ENCODE data around the gene LRP2.
"Not testable (repeated sequence)": the region's sequence is repeated elsewhere in the genome, so short reads cannot be mapped to it uniquely, and the experiment has no call there.

LRP2 gene

DNA sequence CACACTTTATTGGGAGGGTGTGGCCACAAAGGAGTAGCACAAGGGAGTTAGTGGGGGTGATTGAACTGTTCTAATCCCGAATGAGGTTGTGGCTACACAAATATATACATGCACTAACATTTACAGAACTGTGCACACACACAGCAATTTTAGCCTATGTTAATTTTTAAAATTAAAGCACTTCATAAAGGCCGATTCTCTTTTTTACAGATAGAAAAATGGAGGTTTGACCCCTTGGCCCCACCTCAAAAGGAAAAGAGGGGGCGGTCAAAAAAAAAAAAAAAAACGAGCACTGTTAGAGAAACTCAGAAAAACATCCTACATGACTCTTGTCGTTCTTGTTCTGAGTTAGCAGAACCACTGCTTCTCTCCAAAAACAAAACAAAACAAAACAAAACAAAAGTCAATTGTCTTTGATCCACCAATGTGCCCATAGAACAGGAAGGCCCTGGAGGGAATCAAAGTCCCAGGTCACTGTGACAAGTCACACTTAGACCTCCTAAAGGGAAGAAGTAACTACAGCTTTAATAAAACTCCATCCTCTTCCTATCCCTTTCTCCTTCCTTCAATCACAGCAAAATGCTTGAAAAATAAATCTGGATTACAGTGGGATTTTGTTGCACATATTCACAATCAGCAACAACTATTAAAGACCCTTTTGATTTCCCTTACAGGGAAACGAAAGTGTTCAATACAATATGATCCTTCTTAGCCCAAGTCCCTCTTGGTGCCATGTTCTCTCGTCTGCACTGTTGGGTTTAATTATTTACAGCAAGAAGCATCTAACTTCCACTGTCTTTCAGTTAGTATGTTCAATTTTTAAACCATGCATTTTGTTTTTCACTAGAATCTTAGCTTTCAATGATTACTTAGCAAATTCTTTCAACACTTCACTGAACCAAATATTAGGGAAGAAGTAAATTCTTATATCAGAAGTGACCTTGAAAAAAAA lies 16.6 kb downstream of the LRP2 start:
- no peak for DNase-seq

DNA sequence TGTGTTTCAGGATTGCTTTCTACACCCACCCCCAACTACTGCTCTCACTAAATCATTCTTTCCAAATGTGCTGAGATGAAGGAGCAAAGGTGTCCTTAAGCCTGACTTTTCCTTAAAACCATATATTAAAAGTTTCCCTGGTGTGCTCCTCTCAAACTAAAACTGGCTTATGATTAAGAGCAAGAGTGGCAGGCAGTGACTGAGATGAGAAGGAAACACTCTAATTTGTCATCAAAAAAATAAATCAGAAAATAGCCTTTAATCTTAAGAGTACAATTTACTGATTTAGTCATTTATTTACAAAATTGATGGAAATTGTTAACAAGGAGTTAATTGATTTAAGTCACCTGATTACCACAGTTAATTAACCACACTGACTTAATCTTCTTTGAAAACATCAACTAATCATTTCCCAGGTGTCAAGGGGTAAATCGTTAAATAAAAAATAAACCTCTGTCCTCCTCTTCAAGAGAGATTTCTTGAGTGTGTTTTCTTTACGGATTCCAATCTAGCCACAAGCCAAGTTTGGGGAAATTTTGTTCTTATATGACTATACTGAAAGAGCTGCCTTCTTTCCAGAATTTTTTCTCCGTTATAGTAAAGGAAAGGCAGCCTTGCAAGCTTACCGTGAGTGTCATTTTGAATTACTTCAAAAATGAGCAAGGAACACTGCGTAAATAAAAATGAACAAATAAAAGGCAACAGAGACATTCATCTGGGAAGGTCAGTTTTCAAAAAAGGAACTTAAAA lies 17.4 kb downstream of the LRP2 start:
- no peak for DNase-seq

DNA sequence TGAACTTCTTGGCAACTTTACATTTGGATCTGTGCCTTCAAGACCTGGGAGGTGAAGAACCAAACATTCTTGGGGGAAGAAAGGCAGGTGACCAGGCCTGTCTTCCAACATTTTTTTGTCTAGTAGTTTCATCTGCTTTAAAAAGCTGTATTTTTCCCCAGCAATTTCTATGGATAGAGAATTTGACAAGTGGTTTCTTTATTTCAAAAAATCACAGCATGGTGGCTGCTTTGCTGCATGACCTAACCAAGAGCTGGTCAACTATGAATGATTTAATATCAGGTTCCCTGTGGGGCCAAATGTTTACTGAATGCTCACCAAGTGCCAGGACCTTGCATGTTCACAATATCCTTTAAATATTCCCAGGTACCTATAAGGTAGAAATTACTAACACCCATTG lies 19.1 kb downstream of the LRP2 start:
- no peak for DNase-seq

DNA sequence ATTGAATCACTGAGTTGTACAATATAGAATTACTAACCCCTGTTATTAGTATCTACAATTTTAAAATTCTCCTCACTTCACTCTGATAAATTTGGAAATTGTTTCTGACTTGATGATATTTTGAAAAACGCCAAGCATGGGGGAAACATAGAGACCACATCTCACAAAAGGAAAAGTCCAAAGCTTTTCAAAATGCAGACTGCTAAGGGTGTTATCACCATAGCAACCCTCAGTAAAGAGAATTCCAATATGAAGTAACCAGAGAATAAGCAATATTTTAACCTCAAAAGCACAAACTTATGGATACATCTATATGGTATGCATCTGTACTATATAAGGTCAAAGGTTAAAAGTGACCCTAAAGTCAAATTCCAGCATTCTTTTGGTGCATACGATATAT lies 22.7 kb downstream of the LRP2 start:
- no peak for DNase-seq

DNA sequence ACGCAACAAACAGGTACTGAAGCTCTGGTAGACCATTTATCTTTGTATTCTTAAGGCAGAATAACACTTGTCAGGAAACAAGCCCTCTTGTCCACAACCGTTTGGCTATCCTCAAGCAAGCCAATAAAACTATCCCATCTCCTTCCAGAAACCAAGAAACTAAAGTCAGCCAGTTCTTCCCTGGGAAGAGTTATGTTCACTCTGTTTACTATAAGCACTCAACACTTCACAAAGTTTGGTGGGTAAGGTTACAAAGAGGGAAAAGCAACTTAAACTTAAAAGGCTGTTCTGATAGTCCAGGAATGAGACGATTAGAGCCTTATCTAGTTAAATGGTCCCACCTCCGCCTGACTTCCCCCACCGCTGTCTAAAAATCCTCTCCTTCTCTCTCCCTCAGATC lies 25.6 kb downstream of the LRP2 start:
- no peak for DNase-seq

DNA sequence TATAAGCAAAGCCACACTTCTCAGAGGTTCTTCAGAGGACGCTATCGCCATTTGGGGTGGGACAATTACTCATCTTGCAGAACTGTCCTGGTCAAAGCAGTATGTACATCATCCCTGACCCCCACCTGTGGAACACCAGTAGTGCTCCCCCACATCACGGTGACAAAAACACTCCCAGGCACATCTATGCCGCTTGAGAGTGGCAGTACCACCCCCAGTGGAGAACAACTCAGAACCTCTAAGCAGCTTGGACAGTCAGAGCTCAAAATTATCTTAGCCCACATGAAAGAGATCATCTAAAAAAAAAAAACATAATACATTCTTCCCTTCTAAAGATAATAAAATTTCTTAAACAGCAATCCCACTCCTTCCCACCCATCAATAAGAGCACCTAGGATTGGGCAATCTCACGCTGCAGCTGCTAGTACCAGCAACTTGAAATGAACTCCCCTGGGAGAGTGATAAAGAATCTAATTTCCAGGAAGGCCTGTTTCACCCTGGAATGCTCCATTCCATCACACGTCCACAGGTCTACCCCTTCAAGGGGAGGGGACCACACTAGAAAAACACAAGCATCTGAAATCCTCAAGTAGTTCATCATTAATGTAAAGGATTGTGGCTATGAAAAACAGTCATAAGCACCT lies 31.7 kb downstream of the LRP2 start:
- no peak for DNase-seq

DNA sequence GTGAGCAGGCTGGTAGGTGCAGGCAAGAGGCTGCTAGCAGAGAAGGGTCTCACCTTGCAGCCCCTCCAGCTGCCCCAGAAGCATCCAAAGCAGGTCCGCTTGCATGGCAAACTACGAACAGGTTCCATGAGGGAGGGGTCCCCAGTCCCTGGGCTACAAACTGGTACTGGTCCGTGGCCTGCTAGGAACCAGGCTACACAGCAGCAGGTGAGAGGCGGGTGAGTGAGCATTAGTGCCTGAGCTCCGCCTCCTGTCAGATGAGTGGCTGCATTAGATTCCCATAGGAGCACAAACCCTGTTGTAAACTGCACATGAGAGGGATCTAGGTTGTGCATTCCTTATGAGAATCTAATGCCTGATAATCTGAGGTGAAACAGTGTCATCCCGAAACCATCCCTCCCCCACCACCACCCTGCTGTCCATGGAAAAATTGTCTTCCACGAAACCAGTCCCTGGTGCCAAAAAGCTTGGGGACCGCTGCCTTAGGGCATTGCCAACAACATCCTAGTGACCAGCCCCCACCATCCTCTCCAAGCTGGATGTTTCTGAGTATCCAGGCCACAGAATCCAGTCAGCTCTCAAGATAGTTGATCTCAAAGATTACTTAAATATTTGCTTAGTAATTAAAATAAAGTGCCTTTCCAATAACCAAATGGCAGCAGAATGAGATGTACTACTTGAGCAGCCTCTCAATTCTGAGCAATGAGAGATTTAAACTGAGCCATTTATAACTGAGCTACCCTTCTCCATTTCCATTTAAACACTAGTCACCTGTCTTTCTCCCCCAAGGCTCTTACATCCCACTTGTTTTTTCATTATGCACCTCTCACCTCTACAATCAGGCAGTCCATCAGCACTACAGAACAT lies 32.4 kb downstream of the LRP2 start:
- DNase-seq: peak; percentile 17

DNA sequence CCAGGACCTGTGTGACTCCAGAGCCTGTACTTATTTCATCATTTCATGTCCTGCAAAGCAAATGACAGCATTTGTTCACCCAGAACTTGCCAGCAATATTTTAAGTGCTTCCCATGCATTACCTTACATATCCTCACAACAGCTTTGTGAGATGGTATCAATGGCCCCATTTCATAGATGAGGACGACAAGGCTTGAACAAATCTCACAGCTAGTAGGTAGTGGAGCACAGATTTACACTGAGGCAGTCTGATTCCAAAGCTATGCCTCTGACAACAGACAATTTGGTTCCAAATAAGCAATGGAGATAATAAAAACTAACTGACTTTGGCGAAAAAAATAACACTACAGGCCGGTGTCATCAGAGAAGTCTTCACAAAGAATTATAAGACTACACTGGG lies 33.5 kb downstream of the LRP2 start:
- DNase-seq: no peak

DNA sequence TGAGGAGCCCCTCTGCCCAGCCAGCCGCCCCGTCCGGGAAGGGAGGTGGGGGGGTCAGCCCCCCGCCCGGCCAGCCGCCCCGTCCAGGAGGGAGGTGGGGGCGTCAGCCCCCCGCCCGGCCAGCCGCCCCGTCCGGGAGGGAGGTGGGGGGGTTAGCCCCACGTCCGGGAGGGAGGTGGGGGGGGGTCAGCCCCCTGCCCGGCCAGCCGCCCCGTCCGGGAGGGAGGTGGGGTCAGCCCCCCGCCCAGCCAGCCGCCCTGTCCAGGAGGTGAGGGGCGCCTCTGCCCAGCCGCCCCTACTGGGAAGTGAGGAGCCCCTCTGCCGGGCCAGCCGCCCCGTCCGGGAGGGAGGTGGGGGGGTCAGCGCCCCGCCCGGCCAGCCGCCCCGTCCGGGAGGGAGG lies 34.5 kb downstream of the LRP2 start:
- not testable (repeated sequence) for DNase-seq

DNA sequence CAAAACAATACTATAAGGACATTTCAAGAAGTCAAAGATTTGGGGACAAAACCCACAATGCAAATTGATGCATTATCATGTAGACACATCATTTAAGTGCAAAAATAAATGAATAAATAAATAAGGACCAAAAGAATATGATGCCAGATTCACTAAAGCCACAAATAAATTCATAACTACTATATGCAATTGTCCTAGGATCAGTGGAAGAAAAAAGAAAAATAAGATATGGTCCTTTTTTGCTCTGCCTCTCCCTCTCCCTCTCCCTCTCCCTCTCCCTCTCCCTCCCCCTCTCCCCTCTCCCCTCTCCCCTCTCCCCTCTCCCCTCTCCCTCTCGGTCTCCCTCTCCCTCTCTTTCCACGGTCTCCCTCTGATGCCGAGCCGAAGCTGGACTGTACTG lies 36.4 kb downstream of the LRP2 start:
- not testable (repeated sequence) for DNase-seq

DNA sequence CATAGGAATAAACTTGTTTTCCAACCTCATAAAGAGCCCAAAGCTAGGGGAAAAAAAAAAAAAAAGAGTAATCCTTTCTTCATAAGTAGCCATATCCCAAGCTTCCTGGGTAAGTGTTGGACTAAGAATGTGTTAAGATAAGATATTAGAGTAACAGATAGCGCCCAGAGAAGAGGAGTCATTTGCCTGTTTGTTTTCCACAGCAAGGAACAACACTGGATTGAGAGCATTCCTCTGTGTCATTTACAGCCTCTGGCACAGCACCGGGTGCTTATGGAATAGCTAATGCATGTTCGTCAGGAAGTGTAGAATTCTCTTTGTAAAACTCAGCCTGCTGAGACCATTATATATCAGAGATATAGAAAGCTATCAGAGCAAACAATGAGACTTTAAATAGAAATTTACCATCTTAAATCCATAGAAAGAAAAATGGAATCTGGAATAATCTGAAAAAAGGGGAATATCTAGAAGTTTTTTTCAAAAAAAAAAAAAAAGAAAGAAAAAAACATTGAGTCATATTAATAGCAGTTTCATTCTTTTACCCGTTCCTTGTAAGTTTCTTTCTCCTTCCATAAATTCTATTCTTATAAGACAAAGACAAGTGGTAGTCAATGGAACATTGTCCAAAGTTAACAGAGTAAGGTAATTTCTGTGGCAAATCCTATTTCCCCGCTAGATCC lies 37.6 kb downstream of the LRP2 start:
- no peak for DNase-seq

DNA sequence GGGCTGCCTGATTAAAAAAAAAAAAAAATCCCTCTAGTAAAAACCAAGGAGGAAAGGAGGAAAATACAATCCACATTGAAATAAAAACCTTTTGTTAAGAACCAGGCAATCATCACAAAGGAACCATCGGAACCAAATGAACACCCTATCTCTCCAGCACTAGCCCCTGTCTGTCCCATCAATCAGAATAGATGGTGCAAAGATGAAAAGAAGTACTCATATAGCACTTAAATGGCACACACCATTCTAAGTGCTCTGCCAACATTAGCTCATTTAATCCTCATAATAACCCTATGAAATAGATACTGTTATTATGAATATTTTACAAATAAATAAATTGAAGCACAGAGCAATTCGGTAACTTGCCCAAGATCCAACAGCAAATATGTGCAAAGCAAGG lies 38.5 kb downstream of the LRP2 start:
- no peak for DNase-seq

DNA sequence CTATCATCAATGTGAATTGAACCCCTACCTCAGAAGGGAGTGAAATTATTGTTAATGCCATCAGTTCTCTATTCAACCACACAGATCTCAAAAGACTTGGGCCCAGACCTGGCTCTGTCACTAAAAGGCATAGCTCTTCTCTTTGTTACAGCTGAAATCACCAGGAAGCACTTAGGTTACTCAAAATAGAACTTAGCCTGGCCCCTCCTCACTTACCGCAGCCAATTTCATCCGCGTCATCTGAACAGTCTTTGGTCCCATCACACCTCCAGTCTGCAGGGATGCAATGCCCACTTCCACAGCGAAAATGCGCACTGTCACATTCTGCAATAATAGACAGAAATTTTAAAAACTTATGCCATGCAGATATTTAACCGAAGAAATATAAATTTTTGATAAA lies 41.8 kb downstream of the LRP2 start:
- DNase-seq: no peak

DNA sequence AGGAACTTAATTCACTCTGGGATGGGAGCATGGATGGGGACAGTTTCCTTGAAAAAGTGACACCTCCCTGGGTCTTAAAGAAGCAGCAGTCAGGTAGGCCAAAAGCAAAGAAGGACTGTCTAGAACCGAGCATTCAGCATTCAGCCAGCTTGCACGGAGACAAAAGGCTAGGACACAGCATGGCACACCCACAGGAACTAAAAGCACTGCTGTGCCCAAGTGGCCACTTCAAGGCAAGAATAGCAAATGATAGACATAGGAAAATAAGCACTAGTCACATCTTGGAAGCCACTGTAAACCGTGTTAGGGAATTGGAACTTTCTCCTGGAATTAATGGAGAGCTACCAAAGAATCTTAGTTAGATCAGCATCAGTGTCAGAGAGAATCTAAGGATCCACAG lies 47.0 kb downstream of the LRP2 start:
- no peak for DNase-seq

DNA sequence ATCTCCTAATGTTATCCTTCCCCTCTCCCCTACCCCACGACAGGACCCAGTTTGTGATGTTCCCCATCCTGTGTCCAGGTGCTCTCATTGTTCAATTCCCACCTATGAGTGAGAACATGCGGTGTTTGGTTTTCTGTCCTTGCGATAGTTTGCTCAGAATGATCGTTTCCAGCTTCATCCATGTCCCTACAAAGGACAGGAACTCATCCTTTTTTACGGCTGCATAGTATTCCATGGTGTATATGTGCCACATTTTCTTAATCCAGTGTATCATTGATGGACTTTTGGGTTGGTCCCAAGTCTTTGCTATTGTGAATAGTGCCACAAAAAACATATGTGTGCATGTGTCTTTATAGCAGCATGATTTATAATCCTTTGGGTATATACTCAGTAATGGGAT lies 54.0 kb downstream of the LRP2 start:
- not testable (repeated sequence) for DNase-seq

DNA sequence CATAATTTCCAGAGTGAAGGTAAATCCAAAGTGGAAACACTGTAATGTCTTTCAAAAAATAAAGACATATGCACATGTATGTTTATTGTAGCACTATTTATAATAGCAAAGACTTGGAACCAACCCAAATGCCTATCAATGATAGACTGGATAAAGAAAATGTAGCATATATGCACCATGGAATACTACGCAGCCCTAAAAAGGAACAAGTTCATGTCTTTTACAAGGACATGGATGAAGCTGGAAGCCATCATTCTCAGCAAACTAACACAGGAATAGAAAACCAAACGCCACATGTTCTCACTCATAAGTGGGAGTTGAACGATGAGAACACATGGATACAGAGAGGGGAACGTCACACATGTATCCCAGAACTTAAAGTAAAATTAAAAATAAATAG lies 57.6 kb downstream of the LRP2 start:
- not testable (repeated sequence) for DNase-seq

DNA sequence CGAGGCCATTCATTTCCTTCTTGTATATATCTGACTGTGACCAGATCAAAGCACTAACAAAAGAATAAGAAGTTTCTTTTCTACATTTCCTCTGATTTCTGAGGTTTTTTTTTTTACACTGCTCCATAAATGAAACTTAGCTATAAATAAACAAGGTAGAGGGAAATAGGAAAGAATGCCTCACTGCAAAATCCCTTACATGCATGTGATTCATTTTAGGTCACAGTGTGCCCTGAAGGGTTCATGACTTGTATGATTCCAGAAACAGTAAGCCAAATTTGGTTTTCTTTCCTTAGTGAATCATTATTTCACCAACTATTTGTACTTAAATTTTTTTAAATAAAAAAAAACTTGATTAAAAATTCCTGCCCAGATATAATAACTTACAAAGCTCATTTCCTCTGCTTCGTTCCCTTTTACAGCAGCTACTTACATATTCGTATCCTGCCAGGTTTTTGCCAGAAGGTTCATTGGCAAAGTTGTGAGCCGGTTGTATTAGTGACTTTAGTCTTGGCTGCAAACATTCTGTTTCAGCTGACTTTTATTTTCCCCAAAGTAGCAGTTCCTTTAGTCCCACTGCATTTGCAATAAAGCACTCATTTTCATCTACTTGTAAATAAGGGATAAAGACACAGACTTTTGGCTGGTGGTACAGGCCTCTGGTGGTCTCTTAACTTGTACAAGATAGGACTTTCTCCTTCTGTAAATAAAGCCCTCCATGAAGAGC lies 58.6 kb downstream of the LRP2 start:
- DNase-seq: no peak

DNA sequence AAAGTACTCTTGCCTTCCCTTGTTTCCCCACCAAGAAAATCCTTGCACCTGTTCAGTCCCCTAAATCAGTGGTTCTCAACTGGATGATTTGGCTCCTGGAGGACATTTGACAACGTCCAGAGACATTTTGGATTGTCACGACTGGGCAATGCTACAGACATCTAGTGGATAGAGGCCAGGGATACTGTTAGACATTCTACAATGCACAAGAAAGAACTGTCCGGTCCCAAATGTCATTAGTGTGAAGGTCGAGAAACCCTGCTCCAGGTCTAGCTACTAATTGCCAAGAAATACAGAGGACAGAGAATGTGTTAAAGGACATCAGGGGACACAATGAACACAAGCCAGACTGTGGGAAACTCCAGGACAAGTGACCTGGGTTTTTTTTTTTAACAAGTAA lies 60.0 kb downstream of the LRP2 start:
- DNase-seq: no peak

DNA sequence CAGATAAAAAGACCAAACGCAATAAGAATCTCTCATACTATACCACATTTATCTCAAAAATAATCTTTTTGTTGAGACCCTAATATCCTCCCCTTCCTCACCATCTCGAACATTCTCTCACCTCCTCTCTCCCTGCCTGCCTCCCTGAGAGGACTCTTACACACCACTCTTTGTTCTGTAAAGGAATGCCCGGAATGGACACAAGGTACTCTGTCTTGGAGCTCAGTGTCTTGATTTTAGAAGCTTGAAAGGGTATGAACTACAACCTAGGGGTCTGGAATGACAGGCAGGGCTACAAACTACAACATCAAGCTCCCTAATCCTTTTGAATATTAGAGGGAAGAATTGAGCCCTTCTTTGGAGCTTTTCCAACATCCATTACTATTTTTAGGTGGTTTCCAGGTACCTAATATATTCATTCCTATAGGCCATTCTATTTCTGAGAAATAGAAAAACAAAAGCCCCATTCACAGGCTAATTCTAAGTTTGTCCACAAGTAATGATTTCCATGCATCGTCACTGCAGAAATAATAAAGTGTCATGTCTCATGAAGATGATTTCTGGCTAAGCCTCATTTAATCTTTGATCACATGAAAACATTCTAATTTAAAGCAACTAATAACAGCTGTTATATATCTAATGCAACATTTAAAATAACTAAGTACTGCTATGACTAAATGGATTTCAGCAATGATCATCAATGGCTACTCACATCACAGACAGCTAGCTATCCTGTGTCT lies 60.6 kb downstream of the LRP2 start:
- DNase-seq: no peak

DNA sequence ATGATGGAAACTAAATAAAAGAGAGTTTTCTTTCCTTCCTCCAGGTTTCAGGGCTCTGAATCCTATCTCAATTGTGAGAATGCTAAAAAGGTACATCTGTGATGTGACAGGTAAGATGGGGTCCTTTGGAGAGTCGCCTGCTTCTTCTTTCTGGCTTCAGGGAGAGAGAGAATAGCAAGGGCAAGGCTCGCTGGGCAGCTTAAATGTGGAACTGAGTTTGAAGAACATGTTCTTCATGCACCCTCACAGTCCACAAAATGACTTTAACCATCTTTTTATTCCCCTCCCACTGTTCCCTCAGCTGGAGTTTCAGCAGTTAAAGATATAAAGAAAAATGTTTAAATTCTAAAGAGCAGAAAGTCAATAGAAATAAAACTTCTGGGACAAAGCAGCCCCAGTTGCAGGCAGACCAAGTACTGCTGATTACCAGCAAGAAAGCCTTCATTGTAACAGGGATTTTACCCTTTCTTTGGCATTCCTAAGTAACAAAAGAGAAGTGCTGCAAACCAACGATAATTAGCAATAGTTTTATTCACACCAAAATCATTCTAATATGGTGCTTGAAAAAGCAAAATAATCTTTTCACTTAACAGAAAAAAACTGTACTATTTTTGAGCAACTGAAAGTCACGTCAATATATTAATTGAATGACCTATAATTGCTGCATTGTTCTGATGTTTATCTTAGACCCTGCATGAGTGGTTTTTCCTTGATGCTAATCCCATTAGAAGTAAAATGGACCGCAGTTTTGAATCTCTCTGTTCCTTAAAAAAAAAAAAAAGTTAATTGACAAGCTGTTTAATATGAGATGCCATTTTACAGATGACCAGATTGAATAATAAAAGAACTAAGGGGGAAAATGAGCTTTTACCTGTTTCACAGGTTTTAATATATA lies 61.5 kb downstream of the LRP2 start:
- no peak for DNase-seq
